Panc1 (cell line): Measurements from ENCODE around the gene CDH8. TPM values are rescaled to one million over a fixed set of nuclear protein-coding genes. Genes with fewer than 3 reads are reported as not detected.

Experiments used
- ATAC-seq: fragments of 200-7000 bp; cut with Tn5 transposase; 2 replicates; pipeline ENCODE4 v1.9.1; 2020; ENCODE audit warnings: mild to moderate bottlenecking, moderate library complexity
- BruUV-seq: library from RNA; stranded (reverse); fragments of 400-500 nt; replicated peaks from 2 replicates; lab custom pipeline; 2021; lab: Mats Ljungman, UMichigan
- CTCF ChIA-PET: fragments of 300-600 bp; sonication (Branson Sonifier 250); formaldehyde crosslinking; loops from one replicate; lab custom pipeline; 2022; ENCODE audit warnings: antibody characterized with exemption; lab: Charles Lee
- POLR2A ChIA-PET: fragments of 300-600 bp; sonication (Branson Sonifier 250); formaldehyde crosslinking; loops from one replicate; lab custom pipeline; 2022; ENCODE audit warnings: antibody characterized with exemption; lab: Charles Lee
- DNase-seq: peaks from one replicate; pipeline ENCODE4 v3.0.0-alpha.2; 2010; ENCODE audit warnings: low read depth, low spot score
- H3K27ac ChIP-seq: 2 replicates; pipeline ENCODE4 v1.5.1; 2011; ENCODE audit warnings: mild to moderate bottlenecking, low read length, inconsistent platforms
- H3K27me3 ChIP-seq: fragments of 200-500 bp; sonication (Bioruptor generic); 2 replicates; pipeline ENCODE4 v1.6.0; 2014; ENCODE audit warnings: low read length, inconsistent platforms; ENCODE audit not compliant: control insufficient read depth, insufficient read depth
- H3K36me3 ChIP-seq: fragments of 200-500 bp; sonication (Bioruptor generic); 2 replicates; pipeline ENCODE4 v1.5.1; 2014; ENCODE audit warnings: inconsistent platforms, mild to moderate bottlenecking, low read length, moderate library complexity; ENCODE audit not compliant: control insufficient read depth, insufficient read depth
- H3K4me1 ChIP-seq: 2 replicates; pipeline ENCODE4 v1.5.1; 2011; ENCODE audit warnings: inconsistent platforms, mild to moderate bottlenecking, low read length, moderate library complexity; ENCODE audit not compliant: control insufficient read depth, insufficient read depth
- H3K4me3 ChIP-seq, 2 experiments: 2 replicates each; pipeline ENCODE4 v1.5.1; 2011 to 2012; ENCODE audit warnings: low read depth in 2 of 2, low read length in 2 of 2, mild to moderate bottlenecking in 2 of 2, inconsistent platforms in 1 of 2, moderate library complexity in 1 of 2
- H3K9me3 ChIP-seq: fragments of 200-500 bp; sonication (Bioruptor generic); 2 replicates; pipeline ENCODE4 v1.5.1; 2014; ENCODE audit warnings: low read depth, mild to moderate bottlenecking, inconsistent platforms, low read length, moderate library complexity; ENCODE audit not compliant: control insufficient read depth, insufficient read depth
- REST ChIP-seq, 2 experiments: IDR thresholded peaks; 2 replicates each; pipeline ENCODE4 v1.6.1; 2011 to 2012; ENCODE audit warnings: low read depth in 2 of 2, control low read depth in 1 of 2, low read length in 1 of 2, mild to moderate bottlenecking in 1 of 2, moderate library complexity in 1 of 2; ENCODE audit not compliant: insufficient read depth in 1 of 2
- TCF7L2 ChIP-seq: IDR thresholded peaks from 2 replicates; pipeline ENCODE4 v1.6.1; 2011; ENCODE audit warnings: mild to moderate bottlenecking, low read depth, low read length, inconsistent platforms
- in situ Hi-C: cut with HindIII; loops from 2 replicates; pipeline ENCODE4 v1.10.0; 2016; ENCODE audit warnings: low sequenced_read_pairs, low pct_unique_long_range_greater_than_20kb
- intact Hi-C: fragments of 100-400 bp; cut with micrococcal nuclease; formaldehyde crosslinking; loops from one replicate; pipeline ENCODE4 v1.10.0; 2022; ENCODE audit not compliant: unreplicated experiment
- total RNA-seq: library from RNA; stranded (reverse); gene quantifications from one replicate; pipeline ENCODE4 v1.2.1, GENCODE V29; 2021; ENCODE audit not compliant: unreplicated experiment

Gene CDH8
- total RNA-seq, 1 experiment from 2014 or later: 0.21 TPM

- Histone ChIP-seq H3K36me3 (no peaks in the 10 kb centered on the region), H3K9me3 (no peaks in the 10 kb centered on the region), H3K27ac (no peak overlapping the region), H3K4me3 (no peak overlapping the region), H3K27me3 (no peaks in the 10 kb centered on the region), H3K4me1 (no peaks in the 10 kb centered on the region)
- intact Hi-C loops (no loop called here), in situ Hi-C loops (no loop called here)
- no peak for DNase-seq
- POLR2A ChIA-PET: no interaction called here
- ATAC-seq: no peak
- BruUV-seq: no TSS peak
- CTCF ChIA-PET: no interaction called here
- no peak for TF ChIP-seq REST (IDR thresholded peaks at IDR 0.05; ENCODE audit: insufficient read depth in 1 of 2, low read depth in 2 of 2, low read length in 1 of 2)
Measured at GRCh38 chr16:61897657-61898056, 138.6 kb downstream of the CDH8 start.

GRCh38 chr16:61892531-61892930 lies 143.7 kb downstream of the CDH8 start:
- ATAC-seq (no peak), DNase-seq (no peak)
- no peak overlapping the region for H3K4me3 ChIP-seq

More at GRCh38 chr16:61892531-61892930, 143.7 kb downstream of the CDH8 start:
- in situ Hi-C loops (no loop called here), intact Hi-C loops (no loop called here)
- ChIA-PET POLR2A (no interaction called here), CTCF (no interaction called here)
- Histone ChIP-seq H3K36me3 (no peaks in the 10 kb centered on the region), H3K27ac (no peak overlapping the region), H3K27me3 (no peaks in the 10 kb centered on the region), H3K4me1 (no peaks in the 10 kb centered on the region), H3K9me3 (no peaks in the 10 kb centered on the region)
- no peak for TF ChIP-seq TCF7L2
- TF ChIP-seq REST (IDR thresholded peaks at IDR 0.05; ENCODE audit: insufficient read depth in 1 of 2, low read depth in 2 of 2, low read length in 1 of 2): no peak
- BruUV-seq: no TSS peak
